Measurements from ENCODE around the gene STOML3.

- TF ChIP-seq POLR2A (IDR thresholded peaks at IDR 0.05), result no peak
- TF ChIP-seq CTCF (IDR thresholded peaks at IDR 0.05), result no peak
- no peak for TF ChIP-seq POLR2AphosphoS5 (IDR thresholded peaks at IDR 0.05)
These were observed 9.9 kb downstream of the STOML3 start for GRCh38 chr13:38980750-38981078.

Data from gastroesophageal sphincter (tissue), 3 donors.